Stimulated activated CD4-positive, alpha-beta T cell treated with anti-CD3 and anti-CD28 coated beads, Interleukin-12 subunit alpha, Interleukin-12 subunit beta, amount 100 ng/mL, for 4 hours (primary cell): ENCODE data around the gene ITLN2.
"Not testable (repeated sequence)": the region's sequence is repeated elsewhere in the genome, so short reads cannot be mapped to it uniquely, and the experiment has no call there.

Experiments used
- DNase-seq: peaks from one replicate; pipeline ENCODE4 v3.0.0-alpha.2; 2020

ITLN2 gene

DNA sequence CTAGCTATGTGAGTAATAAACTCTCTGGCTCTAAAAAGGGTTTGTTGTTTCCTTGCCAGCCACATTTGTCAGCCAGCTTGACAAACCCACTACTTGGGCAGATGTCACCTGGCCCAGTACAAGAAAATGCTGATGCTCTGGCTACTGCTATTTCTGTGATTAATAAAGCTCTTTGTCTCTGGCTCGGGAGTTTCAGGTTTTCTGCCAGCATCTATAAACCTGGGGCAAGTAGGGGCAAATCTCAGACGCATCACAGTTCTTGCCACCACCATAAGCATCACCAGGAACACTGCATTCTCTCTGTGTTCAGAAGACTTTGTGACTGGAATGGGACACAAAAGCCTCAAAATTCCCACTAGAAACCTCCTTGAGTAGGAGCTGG, 2.5 kb downstream of the ITLN2 start:
- no peak for DNase-seq

DNA sequence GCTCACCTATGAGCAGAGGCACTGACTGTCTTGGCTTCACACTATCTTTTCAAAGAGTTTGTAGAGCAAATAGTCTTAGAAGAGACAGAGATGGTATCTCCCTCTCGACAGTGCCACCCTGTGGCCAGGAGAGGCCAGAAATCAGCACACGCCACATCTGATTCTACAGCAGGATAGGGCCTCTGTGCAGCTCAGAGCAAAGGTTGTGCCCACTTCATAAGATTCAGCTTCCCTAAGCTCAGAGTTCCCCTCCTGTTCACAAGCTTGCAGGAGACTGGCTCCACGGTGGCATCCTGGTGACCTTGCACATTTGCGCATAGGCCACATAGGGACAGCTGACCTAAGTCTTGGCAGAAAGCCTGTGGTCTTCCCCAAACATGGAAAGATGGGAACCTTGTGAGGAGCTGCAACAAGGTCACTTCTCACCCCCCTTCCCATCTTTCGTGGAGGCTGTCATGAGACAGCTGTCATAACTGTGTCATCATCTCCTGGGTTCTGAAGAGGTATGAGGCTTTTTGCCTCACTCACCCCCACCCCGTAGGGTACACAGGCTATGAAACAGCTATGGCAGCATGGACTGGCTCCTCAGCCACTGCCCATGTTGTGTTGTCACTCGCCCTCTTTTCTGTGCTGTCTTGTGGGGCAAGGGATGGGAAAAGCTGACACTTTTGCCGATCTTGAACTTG, 3.0 kb downstream of the ITLN2 start:
- peak; percentile 67 for DNase-seq

DNA sequence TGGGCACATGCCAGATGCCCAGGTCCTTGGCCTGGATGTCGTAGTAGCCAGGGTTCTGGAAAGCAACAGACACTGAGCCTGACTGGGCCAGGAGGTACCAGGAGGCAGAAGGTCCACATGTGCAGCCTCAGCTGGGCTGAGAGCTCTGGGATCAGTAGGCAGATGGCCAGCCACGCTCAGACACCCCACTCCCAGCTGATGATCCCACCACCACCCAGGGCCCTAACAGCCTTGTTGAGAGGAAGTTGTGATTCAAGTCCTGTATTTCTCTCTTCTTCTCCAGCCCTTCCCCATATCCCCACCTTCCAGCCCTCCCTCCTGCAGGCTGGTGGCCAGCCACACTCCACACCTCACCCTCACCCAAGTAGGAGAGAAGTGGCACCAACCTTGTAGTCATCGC, 4.0 kb downstream of the ITLN2 start:
- DNase-seq = no peak

DNA sequence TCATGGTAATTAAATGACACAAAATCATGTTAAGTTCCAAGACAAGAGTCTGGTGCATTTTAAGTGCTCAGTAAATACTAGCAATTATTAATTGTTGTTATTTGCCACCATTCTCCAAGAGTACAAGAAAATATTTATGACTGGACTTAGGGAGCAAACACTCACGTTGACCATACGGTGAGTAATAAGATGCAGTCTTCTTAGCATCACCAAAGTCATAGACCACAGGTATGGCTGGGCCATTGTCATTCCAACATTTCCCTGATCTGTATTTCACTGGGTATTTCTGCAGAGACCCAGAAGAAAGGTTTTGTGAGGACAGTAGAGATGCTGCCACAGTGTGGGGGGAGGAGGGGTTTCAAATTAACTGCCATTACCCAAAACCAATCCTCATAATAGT, 4.7 kb downstream of the ITLN2 start:
- DNase-seq = no peak

DNA sequence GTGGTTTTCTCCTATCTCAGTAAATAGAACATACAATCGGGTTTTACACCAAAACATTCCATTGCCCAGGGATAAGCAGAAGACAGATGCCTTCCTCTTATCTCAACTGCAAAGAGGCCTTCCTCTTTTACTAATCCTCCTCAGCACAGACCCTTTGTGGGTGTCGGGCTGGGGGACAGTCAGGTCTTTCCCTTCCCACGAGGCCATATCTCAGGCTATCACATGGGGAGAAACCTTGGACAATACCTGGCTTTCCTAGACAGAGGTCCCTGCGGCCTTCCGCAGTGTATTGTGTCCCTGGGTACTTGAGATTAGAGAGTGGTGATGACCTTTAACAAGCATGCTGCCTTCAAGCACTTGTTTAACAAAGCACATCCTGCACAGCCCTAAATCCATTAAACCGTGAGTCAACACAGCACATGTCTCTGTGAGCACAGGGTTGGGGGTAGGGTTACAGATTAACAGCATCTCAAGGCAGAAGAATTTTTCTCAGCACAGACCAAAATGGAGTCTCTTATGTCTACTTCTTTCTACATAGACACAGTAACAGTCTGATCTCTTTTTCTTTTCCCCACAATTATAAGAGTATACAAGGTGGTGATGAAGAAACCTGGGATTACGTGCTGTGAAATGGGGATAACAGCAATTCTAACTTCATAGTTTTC, 5.3 kb downstream of the ITLN2 start:
- DNase-seq = not testable (repeated sequence)

DNA sequence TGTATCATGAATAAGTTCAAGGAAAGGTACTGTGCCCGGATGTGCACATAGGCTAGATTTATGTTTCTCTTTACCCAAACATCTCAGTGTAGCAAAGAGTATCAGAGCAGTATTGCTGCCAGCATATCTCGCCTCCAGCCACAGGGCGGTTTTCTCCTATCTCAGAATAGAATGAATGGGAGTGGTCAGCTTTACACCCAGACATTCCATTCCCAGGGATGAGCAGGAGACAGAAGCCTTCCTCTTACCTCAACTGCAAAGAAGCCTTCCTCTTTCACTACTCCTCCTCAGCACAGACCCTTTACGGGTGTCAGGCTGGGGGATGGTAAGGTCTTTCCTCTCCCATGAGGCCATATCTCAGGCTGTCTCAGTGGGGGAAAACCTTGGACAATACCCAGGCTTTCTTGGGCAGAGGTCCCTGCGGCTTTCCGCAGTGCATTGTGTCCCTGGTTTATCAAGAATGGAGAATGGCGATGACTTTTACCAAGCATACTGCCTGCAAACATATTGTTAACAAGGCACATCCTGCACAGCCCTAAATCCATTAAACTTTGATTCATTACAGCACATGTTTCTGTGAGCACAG, 7.3 kb downstream of the ITLN2 start:
- DNase-seq = not testable (repeated sequence)

DNA sequence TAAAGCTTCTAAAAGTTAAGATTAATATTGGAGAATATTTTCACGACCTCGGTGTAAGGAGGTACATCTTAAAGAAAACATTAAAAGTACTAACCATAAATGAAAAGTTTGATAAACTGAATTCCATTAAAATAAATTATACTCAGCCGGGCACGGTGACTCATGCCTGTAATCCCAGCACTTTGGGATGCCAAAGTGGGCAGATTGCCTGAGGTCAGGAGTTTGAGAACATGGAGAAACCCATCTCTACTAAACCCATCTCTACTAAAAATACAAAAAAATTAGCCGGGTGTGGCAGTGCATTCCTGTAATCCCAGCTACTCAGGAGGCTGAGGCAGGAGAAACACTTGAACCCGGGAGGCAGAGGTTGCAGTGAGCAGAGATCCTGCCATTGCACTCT, 8.7 kb downstream of the ITLN2 start:
- not testable (repeated sequence) for DNase-seq

DNA sequence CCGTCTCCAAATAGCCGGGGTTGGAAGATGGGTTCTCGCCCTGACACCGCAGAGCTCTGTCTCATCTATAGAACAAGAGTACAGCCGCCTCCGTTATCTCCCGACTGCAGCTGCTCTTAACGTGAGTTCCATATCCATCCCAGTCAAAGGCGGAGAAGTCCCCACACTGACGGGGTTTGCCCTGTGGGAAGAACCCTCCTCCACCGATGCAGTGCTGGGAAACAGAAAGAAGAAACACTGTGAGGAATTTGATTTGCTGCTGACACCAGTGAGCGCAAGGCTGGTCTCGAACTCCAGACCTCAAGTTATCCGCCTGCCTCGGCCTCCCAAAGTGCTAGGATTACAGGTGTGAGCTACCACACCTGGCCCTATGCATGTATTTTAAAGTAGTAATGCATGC, 9.5 kb downstream of the ITLN2 start:
- no peak for DNase-seq

DNA sequence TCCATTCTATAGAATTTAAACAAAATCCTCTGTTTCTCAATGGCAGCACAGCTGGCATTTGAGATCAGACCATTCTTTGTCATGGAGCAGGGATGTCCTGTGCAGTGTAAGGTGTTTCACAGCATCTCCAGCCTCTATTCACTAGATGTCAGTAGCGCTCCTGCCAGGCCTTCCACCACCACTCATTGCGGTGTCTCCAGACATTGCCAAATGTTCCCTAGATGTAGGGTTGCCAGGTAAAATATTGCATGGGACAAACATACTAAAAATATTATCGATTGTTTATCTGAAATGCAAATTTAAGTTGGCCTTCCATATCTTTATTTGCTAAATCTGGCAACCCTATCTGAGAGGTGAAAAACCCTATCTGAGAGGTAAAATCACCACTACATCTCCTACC, 11.7 kb downstream of the ITLN2 start:
- DNase-seq = no peak

DNA sequence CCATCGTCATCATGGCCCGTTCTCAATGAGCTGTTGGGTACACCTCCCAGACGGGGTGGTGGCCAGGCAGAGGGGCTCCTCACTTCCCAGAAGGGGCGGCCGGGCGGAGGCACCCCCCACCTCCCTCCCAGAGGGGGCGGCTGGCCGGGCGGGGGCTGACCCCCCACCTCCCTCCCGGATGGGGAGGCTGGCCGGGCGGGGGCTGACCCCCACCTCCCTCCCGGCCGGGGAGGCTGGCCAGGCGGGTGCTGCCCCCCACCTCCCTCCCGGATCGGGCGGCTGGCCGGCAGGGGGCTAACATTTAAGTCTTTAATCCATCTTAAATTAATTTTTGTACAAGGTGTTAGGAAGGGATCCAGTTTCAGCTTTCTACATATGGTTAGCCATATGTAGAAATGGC, 17.9 kb downstream of the ITLN2 start:
- DNase-seq = not testable (repeated sequence)

DNA sequence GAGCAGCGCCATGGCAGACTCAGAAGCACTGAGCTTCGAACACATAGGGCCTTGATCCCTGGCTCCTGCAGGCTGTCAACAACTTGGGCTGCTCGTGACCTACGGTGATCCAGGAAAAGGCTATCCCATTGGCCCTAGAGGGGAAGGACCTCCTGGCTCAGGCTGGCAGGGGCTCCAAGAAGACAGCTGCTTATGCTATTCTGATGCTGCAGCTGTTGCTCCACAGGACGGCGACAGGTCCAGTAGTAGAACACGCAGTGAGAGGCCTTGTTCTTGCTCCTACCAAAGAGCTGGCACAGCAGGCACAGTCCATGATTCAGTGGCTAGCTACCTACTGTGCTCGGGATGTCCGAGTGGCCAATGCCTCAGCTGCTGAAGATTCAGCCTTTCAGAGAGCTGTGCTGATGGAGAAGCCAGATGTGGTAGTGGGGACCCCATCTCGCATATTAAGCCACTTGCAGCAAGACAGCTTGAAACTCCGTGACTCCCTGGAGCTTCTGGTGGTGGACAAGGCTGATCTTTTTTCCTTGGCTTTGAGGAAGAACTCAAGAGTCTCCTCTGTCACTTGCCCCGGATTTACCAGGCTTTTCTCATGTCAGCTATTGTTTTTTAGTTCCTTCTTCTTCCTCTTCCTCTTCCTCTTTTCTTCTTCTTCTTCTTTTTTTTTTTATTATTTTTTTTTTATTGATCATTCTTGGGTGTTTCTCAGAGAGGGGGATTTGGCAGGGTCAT, 18.9 kb downstream of the ITLN2 start:
- no peak for DNase-seq

DNA sequence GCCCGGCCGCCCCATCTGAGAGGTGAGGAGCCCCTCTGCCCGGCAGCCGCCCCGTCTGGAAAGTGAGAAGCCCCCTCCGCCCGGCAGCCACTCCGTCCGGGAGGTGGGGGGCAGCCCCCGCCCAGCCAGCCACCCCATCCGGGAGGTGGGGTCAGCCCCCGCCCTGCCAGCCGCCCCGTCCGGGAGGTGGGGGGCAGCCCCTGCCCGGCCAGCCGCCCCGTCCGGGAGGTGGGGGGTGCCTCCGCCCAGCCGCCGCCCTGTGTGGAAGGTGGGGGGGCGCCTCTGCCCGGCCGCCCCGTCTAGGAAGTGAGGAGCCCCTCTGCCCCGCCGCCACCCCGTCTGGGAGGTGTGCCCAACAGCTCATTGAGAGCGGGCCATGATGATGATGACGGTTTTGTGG, 21.3 kb downstream of the ITLN2 start:
- not testable (repeated sequence) for DNase-seq

DNA sequence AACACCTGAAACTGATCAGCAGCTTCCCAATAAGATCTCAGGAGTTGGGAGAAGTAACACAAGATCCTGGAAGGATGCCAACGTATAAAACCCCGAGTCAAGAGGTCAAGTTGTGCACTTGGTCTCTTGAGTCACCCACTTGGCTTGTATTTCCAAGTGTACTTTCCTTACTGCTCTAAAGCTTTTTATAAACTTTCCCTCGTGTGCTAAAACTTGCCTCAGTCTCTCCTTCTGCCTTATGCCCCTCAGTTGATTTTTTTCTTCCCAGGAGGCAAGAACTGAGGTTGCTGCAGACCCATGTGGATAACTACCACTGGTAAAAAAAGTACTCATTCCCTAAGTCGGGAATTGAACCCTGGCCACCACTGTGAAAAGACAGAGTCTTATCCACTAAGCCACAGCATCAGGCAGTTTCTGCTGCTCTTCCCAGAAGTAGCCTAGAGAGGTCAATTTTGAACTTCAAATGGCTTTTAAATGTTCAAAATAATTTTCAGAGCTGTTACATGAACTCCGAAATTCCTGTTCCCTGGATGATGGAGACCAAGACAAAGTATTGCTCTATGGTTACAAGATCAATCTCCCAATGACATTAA, 28.9 kb downstream of the ITLN2 start:
- DNase-seq = no peak

DNA sequence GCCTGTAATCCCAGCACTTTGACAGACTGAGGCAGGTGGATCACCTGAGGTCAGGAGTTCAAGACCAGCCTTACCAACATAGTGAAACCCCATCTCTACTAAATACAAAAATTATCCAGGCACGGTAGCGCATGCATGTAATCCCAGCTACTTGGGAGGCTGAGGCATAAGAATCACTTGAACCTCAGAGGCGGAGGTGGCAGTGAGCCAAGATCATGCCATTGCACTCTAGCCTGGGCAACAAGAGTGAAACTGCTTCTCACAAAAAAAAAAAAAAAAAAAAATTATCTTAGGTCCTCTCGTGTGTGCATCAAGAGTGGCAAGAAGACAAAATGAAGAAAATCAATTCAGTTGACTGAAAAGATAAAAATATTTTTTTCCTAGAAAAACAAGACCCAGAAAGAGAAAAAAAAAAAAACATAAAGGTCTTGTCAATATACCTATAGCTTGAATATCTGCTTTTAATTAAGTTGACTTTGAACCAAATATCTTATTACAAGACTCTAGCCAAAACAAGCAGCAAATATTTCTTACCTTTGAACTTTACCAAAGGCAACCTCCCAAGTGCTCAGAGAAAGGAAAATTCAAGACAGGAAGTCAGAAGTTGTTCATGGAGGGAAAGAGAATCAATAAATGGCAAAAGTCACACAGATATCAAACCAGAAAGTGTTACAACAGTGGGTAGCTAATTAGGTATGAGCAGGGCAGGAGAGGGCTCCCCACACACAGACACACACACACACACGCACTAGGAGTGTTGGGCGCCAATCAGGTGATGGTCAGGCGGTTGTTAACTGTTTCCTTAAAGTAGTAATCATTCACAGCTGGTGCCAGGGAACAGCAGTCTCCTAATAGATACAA, 29.6 kb downstream of the ITLN2 start:
- DNase-seq = no peak

DNA sequence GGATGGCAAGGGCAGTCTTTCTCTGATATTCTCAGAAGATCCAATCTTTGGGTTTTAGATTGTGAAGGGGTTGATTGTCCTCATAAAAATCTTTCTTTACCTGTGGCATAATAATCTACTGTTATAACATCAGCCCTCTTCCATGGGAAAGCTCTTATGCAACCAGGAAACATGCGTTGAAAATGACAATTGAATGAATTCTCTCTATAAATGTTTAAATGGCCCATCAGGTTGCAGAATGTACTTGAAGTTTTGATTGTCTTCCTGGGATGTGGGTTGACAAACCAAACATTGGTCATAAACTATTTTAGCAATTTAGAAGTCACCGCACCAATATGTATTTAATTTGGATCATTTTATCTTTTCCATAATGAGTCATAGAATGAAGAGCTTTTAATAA, 37.9 kb downstream of the ITLN2 start:
- no peak for DNase-seq

DNA sequence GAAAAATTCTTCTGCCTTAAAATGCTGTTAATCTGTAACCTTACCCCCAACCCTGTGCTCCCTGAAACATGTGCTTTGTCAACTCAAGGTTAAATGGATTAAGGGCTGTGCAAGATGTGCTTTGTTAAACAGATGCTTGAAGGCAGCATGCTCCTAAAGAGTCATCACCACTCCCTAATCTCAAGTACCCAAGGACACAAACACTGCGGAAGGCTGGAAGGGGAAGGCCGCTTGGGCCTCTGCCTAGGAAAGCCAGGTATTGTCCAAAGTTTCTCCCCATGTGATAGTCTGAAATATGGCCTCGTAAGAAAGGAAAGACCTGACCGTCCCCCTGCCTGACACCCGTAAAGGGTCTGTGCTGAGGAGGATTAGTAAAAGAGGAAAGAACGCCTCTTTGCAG, 41.4 kb downstream of the ITLN2 start:
- DNase-seq = not testable (repeated sequence)

DNA sequence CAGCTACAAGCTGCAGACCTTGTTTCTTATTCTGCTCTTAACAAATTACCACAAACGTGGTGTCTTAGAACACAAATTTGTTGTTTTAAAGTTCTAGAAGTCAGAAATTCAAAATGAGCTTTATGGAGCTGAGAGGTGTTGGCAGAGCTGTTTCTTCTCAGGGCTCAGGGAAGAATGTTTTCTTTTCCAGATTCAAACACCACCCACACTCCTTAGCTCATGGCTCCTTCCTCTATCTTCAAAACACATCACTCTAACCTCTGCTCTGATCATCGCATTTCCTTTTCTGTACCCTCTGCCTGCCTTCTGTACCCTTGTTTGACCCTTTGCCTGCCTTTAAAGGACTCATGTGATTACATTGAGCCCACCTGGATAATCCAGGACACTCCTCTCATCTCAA, 42.7 kb downstream of the ITLN2 start:
- DNase-seq = no peak

DNA sequence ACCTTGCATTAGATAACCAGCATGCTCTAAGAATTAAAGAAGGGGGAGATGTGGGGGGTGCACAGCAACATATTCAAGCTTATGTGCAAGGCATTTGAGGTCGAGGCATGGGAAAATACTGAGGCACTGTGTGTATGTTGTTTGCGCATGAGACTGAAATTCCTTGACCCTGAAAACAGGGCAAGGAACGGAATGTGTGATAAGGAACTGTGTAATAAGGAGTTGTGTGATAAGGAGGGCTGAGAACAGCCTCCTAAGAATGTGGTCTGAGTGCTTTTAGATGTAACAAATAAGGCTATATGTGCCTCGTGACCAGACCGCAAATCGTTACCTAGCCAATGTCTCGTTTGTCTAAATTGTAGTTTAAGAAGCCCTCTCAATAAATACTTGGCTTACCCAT, 43.2 kb downstream of the ITLN2 start:
- DNase-seq = no peak

DNA sequence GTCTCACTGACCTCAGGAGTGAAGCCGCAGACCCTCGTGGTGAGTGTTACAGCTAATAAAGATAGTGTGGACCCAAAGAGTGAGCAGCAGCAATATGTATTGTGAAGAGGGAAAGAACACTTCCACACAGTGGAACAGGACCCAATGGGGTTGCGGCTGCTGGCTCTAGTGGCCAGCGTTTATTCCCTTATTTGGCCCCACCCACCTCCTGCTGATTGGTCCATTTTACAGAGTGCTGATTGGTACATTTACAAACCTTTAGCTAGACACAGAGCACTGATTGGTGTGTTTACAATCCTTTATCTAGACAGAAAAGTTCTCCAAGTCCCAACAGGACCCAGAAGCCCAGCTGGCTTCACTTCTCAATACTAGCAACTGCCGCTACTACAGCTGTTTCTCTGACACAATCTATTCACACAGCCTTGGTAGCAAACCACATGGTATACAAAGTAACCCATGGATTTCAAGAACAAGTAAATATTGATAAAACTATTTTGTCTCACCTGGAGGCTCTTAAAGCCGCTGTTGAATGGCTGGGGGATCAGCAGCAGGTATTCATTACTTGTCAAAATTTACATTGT, 44.3 kb downstream of the ITLN2 start:
- no peak for DNase-seq

DNA sequence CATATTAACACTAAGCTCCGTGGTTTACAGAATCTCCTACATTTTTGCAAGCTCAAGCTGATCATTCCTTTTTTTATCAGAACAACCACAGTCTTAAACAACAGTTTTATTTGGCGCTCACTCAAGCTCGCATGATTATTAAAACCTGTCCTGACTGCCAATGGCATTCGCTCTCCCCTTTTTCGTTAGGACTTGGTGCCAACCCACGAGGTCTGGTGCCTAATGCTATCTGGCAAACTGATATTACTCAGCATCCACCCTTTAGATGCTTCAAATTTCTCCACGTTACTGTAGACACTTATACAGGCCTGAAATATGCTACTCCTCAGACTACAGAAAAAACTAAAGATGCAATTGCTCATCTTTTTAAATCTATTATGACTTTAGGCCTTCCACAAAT, 46.6 kb downstream of the ITLN2 start:
- DNase-seq = no peak

DNA sequence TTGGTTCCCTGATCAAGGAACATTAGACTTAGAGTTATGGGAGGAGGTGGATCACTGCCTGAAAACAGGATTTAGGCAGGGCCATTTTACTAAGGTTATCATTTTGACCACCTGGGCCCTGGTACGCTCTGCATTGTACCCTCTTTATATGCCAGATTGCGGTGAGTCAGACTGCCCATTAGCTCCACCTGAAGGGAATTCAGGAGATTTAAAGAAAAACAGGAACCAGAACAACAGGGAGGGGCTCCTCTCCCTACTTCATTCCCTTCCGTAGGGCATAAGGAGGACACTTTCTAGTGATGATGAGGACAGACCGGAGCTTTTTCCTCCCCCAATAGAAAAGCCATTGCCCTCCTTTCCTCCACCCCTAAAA, 49.0 kb downstream of the ITLN2 start:
- no peak for DNase-seq
